Measurements from ENCODE around the gene TTYH1.

Gene TTYH1

DNA sequence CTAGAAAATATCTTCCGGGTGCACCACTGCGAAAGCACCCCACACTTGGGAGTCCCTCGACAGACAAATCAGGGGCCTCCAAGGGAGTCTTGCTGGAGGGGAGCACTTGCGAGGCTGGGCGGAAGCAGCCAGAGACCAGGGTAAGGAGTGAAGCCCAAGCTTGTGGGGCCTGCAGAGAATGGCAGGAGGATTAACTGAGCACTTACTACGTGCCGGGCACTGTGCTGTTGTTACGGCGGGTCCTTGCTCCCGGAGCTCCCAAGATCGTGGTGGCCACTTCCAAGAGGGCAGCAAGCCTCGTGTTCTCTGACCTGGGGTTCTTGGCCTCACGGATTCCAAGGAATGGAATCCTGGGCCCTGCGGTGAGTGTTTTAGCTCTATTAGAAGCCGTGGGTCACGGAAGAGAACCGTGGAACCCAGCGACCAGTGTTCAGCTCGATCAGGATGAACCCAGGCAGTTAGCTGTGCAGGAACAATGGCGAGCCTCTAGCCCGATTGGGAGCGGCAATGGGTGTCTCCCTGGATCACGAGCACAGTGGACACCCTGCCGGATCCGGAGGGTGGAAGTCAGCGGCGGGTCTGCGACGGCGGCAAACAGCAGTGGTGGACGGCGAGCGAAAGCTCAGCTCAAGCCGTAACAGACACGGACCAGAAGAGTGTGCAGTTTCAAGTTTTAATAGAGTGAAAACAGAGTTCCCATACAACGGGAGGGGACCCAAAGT lies 9.6 kb downstream of the TTYH1 start:
- no peak for DNase-seq (ENCODE audit: low read depth)

DNA sequence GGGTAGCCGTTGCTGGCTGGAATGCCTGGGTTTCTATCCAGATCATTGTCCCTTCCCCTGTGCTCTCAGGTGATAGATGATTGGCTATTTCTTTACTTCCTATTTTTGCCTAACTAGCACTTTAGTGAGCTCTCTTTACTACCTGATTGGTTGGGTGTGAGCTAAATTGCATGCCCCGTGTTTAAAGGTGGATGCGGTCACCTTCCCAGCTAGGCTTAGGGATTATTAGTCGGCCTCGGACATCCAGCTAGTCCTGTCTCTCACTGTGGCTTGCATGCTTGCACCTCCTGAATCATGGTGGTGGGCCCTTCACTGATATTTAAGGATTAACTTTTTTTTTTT lies 10.1 kb downstream of the TTYH1 start:
- no peak for DNase-seq (ENCODE audit: low read depth)

DNA sequence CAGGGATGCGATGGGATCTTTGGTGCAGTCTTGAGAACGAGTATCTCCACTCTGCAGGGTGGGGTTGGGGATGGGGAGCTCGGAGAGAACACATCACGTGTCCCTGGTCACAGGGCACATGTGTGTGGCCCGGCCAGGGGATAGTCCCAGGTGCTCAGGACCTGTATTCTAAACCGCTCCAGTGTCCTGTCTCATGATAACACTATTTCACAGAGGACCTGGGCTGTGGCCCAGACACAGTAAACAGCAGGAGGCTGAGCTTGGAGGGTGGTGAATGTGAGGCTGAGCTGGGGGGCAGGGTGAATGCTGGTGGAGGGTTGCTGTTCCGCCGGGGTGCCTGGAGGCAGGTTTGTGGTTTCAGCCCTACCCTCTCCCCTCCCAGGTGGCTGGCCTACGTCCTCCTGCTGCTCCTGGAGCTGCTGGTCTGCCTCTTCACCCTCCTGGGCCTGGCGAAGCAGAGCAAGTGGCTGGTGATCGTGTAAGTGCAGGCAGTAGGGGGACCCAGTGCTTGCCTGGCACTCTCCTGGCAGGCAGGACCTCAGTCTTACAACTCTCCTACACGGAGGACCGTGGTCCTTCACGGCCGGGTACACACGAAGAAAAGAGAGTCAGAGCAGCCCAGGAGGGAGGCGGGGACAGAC lies 11.1 kb downstream of the TTYH1 start:
- DNase-seq (ENCODE audit: low read depth), result no peak

DNA sequence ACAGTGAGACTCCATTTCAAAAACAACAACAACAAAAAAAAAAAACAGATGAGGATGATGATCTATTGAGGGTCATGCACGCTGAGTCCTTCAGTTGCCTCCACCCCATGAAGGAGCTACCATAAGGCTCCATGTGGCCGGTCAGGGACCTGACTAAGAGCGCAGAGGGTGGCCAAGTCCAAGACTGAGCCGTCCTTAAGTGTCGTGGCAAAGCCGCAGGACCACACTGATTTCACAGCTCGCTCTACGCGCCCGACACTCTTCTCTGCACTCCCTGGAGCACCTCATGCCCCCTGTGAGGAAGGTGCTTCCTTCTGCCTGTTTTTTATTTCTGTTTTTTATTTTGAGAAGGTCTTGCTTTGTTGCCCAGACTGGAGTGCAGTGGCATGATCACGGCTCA lies 12.3 kb downstream of the TTYH1 start:
- no peak for DNase-seq (ENCODE audit: low read depth)

DNA sequence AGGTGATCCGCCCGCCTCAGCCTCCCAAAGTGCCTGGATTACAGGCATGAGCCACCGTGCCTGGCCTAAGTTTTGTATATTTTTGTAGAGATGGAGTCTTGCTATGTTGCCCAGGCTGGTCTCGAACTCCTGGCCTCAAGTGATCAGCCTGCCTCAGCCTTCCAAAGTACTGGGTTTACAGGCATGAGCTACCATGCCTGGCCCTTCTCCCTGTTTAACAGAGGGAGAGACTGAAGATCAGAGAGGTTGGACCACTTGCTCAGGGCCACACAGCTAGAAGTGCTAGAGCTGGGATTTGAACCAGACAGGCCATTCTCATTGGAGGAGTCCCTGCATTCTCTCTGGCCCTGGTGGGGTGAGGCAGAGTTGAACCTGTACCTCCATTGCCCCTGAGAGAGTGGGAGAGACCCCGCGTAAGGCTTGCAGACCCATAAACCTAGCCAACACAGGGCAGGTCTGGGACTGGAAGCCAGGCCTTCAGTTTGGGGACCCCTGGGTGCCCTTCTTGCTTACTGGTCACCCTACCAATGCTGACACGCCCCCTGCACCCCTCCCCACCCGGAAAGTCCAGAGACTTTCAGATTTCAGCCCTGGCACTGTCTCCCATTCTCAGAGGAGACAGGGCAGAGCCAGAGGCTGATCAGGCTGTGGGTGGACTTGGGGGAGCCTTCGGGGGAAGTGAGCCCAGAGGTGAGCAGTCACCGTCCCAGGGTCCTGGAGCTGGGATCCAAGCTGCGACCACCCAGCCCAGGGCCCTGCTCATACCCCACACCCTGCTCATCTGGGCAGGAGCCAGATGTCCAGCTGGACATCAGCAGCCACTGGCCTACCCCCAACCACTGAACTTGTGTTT lies 13.3 kb downstream of the TTYH1 start:
- DNase-seq (ENCODE audit: low read depth), result no peak

DNA sequence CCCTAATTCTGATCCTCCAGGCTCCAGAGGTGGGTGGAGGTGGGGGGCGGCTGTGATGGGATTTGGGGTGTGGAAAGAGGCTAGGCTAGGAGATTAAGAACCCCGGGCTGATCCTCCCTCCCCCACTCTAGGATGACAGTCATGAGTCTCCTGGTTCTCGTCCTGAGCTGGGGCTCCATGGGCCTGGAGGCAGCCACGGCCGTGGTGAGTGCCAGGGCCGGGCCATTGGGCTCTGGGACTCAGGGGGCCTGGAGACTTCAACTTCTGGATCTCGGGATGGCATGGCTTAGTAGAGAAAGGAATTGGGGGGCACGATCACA lies 13.9 kb downstream of the TTYH1 start:
- no peak for DNase-seq (ENCODE audit: low read depth)

DNA sequence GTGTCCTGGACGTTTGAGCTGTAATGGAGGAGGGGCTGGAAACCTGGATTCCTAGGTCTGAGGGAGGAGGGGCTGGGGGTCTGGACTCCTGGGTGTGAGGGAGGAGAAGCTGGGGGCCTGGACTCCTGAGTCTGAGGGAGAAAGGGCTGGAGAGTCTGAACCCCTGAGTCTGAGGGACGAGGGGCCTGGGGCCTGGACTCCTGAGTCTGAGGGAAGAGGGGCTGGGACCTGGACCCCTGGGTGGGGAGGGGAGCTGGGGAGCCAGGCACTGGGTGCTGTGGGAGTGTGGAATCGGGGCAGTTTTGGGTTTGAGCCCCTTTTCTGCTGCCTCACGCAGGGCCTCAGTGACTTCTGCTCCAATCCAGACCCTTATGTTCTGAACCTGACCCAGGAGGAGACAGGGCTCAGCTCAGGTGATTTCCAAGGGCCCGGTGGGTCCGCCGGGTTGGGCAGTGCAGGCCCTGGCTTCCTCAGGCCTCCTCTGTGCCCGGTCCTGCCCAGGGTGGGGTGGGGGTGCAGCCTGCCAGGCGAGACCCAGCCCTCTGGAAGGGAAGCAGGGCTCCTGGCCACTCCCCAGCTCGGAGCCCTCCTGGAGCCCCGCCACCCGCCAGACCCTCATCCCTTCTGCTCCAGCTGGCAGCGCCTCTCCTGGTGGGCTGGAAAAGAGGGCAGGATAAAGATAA lies 14.4 kb downstream of the TTYH1 start:
- no peak for DNase-seq (ENCODE audit: low read depth)

DNA sequence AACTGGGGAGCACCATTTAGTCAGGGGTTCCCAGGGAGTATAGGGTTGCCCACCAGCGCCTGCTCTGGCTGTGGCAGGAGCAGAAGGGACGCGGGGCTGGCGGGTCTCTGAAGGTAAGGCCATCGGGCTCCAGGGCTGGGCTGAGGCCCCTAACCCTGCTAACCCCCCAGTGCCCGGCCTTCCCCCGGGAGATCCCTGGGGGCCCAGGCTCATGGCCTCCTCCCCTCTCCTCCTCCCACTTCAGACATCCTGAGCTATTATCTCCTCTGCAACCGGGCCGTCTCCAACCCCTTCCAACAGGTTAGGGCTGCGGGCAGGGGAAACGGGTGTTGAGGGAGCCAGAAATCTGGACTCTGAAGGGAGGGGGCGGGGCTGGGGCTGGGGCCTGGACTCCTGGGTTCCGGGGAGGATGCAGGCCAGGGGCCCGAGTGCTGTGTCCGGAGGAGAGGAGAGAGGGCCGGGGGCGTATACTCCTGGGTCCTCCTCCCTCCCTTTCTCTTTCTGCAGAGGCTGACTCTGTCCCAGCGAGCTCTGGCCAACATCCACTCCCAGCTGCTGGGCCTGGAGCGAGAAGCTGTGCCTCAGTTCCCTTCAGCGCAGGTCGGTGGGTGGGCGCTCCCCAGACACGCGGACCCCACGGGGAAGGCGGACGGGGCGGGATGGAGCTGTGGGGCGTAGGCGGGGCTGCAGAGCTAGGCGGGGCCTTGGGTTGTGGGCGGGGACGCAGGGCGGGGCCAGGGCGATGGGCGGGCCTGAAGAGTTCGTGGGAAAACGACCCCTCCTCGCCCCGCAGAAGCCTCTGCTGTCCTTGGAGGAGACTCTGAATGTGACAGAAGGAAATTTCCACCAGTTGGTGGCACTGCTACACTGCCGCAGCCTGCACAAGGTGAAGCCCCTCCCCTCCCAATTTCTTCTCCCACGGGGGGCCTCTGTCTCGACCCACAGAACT lies 15.3 kb downstream of the TTYH1 start:
- peak; percentile 30 for DNase-seq (ENCODE audit: low read depth)

DNA sequence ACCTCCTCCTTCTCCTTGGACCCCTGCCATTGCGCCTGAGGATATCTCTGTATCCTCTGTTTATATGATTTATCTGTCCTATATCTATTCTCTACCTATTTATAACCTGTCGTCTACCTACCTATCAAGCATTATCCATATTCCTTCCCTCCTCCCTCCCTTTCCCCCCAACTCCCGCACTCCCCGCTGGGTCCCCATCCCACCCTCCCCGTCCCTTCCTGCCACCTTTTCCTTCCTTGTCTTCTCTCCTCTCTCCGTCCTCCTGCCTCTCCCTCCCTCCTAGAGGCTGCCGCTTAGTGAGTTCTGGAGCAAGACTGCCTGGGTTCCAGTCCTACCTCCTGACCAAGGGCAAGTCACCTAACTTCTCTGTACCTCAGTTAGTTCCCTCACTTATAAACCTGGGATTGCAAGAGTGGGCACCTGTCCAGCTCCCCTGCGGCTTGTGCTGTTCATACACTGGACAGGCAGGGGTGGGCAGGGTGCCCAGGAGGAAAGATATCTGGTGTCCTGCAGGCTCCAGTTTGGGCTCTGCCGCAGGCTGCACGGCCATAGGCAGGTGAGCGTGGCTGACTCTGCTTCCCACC lies 16.1 kb downstream of the TTYH1 start:
- DNase-seq (ENCODE audit: low read depth), result peak; percentile 45

DNA sequence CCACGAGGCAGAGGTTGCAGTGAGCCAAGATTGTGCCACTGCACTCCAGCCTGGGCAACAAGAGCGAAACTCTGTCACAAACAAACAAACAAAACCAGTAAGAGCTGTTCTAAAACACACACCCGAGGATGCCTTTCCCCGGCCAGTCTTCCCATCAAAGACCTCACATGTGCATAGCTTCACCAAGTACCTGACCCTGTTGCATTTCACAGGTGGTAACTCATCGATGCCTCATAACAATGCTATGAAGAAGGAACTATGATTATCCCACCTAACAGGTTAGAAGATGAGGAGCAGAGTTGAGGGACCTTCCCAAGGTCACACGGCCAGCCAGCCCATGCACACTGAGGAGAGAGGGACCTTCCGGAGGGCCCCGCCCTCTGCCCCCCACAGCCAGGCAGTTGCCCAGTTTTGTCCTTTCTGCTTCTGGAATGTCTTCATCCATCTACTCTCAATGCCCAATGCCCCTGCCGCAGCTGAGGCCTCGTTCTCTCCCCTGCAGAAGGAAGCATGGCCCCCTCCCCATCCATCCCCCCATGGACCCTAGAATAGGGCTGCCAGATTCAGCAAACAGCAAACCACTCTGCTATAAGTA lies 17.0 kb downstream of the TTYH1 start:
- no peak for DNase-seq (ENCODE audit: low read depth)

DNA sequence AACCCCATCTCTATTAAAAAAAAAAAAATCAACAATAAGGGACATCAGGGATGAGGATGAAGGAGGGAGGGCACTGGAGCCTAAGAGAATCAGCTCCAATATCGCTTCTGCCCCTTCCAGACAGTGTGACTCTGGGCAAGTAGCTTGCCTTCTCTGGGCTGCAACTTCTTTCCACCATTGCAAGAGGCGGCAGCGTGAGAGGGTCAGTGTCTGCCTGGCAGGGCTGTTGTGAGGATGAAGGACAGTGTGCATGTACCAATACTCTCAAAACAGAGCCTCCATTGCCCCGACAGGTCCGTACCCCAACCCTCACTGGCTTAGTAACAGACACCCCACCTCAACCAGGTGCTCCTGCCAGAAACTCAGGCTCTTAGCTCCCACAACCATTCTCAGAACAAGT lies 18.4 kb downstream of the TTYH1 start:
- no peak for DNase-seq (ENCODE audit: low read depth)

DNA sequence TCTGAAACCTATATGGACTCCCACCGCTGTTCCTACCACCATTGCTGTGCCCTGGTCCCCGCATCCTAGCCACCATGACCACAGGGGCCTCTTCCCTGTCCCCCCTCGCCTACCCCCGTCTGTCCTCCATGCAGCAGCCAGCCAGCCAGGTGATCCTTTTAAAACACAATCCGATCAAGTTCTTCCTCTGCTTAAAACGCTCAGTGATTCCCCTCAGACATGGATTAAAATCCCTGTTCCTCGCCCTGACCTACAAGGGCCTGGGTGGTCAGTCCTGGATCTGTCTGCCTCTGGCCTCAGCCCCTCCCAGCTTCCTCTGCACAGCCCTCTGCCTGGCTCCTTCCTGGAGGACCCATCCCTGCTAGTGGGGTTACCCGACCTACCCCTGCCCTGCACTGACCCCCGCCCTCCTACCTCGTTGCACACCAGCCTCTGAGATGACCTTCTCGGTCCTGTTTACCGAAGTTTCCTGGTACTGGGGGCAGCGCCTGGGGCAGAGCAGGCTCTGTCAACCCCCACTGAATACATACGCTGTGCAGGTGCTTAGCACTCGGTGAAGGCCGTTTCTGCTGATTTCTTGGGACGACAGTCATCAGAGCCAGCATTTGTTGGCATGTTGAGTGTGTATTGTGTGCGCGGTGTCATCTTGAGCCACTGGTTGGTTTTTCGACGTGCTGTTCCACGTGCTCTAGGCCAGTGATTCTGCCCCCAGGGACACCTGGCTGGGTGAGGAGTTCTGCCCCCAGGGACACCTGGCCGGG lies 19.0 kb downstream of the TTYH1 start:
- DNase-seq (ENCODE audit: low read depth), result no peak

DNA sequence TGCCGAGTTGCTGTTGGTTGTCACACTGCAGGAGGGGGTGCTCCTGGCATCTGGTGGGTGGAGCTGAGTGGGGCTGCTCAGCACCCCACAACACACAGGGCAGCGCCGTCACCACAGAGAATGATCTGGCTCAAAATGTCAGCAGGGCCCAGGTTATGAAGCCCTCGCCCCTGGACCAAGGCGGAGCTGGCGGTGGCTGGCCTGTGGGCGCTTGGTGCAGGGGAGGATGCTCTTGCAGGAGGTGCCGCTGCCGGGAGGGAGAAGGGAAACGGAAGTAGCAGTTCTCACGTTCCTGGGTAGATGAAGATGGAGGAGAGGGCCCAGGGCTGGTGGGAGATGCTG lies 19.6 kb downstream of the TTYH1 start:
- no peak for DNase-seq (ENCODE audit: low read depth)

DNA sequence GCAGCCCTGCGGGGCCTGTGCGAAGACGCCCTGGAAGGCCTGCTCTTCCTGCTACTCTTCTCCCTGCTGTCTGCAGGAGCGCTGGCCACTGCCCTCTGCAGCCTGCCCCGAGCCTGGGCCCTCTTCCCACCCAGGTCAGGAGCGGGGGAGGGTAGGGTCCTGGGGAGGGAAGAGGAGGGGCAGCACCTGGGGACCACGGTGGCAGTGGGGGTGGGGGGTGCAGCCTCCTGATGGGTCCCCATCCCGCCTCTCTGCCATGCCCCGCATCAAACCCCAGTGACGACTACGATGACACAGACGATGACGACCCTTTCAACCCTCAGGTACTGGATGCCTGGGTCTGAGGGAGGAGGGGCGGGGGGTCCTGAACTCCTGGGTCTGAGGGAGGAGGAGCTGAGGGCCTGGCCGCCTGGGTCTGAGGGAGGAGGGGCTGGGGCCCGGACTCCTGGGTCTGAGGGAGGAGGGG lies 20.3 kb downstream of the TTYH1 start:
- DNase-seq (ENCODE audit: low read depth), result no peak

DNA sequence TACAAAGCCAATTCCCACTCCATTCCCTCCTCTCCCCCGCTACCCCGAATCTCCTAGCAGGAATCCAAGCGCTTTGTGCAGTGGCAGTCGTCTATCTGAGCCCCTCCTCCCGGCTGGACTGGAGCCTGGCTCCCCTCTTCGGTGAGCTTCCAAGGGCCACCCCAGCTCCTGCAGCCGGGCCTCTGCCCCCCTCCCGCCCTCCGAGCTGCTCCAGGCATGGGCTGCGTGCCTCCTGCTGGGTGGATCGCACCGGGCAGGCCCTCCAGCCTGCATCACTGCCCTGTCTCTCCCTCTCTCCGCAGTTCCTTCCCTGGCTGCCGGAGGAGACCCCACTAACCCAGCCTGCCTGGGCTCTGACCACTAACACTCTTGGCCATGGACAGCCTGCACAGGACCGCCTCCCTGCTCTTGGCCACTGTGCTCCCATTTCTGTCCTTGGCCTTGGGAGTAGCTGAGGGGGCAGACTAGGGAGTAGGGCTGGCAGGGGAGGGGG lies 20.8 kb downstream of the TTYH1 start:
- DNase-seq (ENCODE audit: low read depth), result no peak

DNA sequence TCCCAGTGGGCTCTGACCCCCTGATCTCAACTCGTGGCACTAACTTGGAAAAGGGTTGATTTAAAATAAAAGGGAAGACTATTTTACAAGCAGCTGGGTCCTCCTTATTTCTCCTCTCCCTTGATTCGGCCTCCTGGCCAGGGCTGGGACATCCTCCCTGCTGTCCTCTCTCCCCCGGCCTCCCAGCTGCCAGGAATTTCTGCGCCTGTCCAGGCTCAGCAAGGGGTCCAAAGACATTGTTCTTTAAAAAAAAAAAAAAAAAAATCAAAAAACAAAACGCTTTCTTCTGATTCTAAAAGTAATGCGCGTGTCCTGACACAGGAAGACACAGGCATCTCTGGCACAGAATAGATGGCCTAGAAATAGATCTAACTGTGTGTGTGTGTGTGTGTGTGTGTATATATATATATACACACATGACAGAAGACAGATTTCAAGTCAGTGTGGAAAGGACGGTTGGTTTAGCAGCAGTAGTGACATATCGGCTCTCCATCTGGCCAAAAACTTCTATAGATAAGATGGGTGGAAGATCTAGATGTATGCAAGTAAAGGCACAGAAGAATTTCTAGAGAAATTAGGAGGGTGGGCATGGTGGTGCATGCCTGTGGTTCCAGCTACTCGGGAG lies 21.5 kb downstream of the TTYH1 start:
- DNase-seq (ENCODE audit: low read depth), result no peak

DNA sequence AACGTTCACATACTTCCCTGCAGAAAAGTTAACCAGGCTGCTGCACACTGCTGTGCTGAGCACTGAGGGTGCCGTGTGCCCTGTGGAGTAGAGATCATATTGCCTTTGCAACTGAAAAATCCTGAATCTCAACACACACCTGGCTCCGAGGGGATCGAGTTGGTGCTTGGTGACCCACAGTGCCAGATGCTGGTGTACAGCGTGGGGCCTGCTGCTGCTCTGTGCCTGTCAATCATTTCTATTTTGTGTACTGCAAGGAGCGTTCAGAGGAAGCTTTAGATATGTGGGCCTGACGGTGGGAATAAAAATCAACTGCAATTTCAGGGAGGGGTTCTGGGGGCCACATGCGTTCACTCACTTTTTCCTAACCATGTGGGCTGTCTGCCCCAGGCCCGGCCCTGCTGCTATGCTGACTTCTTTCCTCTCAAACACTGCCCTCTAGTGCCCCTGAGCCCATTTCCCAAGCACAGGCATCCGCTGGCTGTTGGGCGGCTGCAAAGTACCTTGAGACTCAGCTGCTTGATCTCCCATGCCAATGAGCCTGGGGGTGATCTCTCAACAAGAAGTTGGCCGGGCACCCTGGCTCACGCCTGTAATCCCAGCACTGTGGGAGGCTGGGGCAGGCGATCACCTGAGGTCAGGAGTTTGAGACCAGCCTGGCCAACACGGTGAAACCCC lies 24.0 kb downstream of the TTYH1 start:
- DNase-seq (ENCODE audit: low read depth), result peak; percentile 60

DNA sequence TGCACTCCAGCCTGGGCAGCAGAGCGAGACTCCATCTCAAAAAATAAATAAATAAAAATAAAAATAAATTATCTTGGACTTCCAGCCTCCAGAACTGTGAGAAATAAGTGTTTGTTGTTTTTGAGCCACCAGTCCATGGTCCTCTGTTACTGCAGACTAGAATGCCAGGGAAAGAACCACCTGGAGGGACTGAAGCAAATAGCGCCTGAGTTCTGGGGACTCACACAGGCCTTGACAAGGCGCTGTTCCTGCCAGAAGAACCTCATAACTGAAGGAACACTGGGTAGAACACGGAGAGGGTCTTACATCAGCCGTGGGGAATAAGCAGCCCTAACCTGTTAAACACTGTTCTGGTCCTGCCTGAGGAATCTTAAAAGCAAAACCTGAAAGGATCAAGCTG lies 25.4 kb downstream of the TTYH1 start:
- DNase-seq (ENCODE audit: low read depth), result no peak

DNA sequence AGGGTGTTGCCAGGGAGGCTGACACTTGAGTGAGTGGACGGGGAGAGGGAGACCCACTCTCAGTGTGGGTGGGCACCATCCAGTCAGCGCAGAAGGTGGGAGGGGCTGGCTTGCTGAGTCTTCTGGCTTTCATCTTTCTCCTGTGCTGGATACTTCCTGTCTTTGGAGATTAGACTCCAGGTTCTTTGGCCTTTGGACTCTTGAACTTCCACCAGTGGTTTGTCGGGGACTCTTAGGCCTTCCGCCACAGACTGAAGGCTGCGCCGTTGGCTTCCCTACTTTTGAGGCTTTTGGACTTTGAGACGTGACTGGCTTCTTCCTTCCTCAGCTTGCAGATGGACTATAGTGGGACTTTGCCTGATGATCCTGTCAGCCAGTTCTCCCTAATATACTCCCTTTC lies 29.5 kb downstream of the TTYH1 start:
- DNase-seq (ENCODE audit: low read depth), result no peak

Measured in iris pigment epithelial cell (primary cell).